Measurements from ENCODE around the gene NLGN4Y. TPM values are rescaled to one million over a fixed set of nuclear protein-coding genes. Genes with fewer than 3 reads are reported as not detected.

Gene NLGN4Y
- total and polyA plus RNA-seq, 2 of the 4 experiments (the other 2 are of a cell fraction): not detected

GRCh38 chrY:14522379-14522950 lies 1.9 kb upstream of the NLGN4Y start:
- CTCF ChIA-PET: no interaction called here
- H3K4me2 ChIP-seq (ENCODE audit: low read depth, low read length): no peak overlapping the region
- H4K20me1 ChIP-seq (ENCODE audit: insufficient read depth, low read length): no peaks in the 10 kb centered on the region
- no peak overlapping the region for H2AK9ac ChIP-seq (replicated peaks; ENCODE audit: low read depth, low read length, poor library complexity)
- no peak overlapping the region for H2BK120ac ChIP-seq (ENCODE audit: low read depth, low read length)
- dilution Hi-C loops (cut with HindIII; ENCODE audit: low sequenced_read_pairs, unreplicated experiment): no loop called here
- H3K4me1 ChIP-seq (ENCODE audit: control insufficient read depth, insufficient read depth, low read length): no peaks in the 10 kb centered on the region
- no peak overlapping the region for H4K5ac ChIP-seq (ENCODE audit: low read depth, low read length)
- BruUV-seq (replicated peaks): no TSS peak
- H3K56ac ChIP-seq (ENCODE audit: extremely low read depth, insufficient read depth, low read length): no peak overlapping the region
- no peak overlapping the region for H2BK20ac ChIP-seq (ENCODE audit: low read depth, low read length)
- H4K91ac ChIP-seq (ENCODE audit: insufficient read depth, low read depth, low read length): no peak overlapping the region
- H2BK5ac ChIP-seq (ENCODE audit: low read depth, low read length, poor library complexity, severe bottlenecking): no peak overlapping the region
- H3K27me3 ChIP-seq (ENCODE audit: control insufficient read depth, insufficient read depth, low read length): no peaks in the 10 kb centered on the region
- no peak overlapping the region for H3K14ac ChIP-seq (replicated peaks; ENCODE audit: low read depth, low read length)
- no peaks in the 10 kb centered on the region for H3K36me3 ChIP-seq (ENCODE audit: control insufficient read depth, insufficient read depth, low read length)
- DNase-seq: no peak
- WGBS, 2 experiments (ENCODE audit: extremely low coverage in 2 of 2, insufficient read length in 1 of 2): no CpG with 5 or more reads among the region's 14 CpGs
- H3K23ac ChIP-seq (ENCODE audit: low read depth, low read length): no peak overlapping the region
- no peaks in the 10 kb centered on the region for H3K9me3 ChIP-seq (ENCODE audit: control insufficient read depth, insufficient read depth, low read length)
- no peak for ATAC-seq (ENCODE audit: low read depth)
- H4K8ac ChIP-seq (ENCODE audit: low read depth in 2 of 2, low read length in 2 of 2): no peak overlapping the region
- in situ Hi-C loops (cut with MboI; ENCODE audit: low sequenced_read_pairs): no loop called here
- TF ChIP-seq CEBPB (IDR thresholded peaks at IDR 0.05; ENCODE audit: low read depth, low read length) (no peak), MAZ (IDR thresholded peaks at IDR 0.05; ENCODE audit: borderline replicate concordance, low read depth, low read length) (no peak), MAFK (IDR thresholded peaks at IDR 0.05; ENCODE audit: low read depth, low read length) (no peak), NFE2L2 (IDR thresholded peaks at IDR 0.05; ENCODE audit: low read depth, low read length) (no peak), BHLHE40 (IDR thresholded peaks at IDR 0.05; ENCODE audit: low read depth, low read length) (no peak), POLR2A (IDR thresholded peaks at IDR 0.05; ENCODE audit: low read depth, low read length) (no peak), RCOR1 (IDR thresholded peaks at IDR 0.05; ENCODE audit: insufficient replicate concordance, low read length) (no peak), CHD1 (IDR thresholded peaks at IDR 0.05; ENCODE audit: low read depth, low read length) (no peak), MXI1 (IDR thresholded peaks at IDR 0.05; ENCODE audit: borderline replicate concordance, low read depth, low read length) (no peak)
- TF ChIP-seq, protein P1, sequence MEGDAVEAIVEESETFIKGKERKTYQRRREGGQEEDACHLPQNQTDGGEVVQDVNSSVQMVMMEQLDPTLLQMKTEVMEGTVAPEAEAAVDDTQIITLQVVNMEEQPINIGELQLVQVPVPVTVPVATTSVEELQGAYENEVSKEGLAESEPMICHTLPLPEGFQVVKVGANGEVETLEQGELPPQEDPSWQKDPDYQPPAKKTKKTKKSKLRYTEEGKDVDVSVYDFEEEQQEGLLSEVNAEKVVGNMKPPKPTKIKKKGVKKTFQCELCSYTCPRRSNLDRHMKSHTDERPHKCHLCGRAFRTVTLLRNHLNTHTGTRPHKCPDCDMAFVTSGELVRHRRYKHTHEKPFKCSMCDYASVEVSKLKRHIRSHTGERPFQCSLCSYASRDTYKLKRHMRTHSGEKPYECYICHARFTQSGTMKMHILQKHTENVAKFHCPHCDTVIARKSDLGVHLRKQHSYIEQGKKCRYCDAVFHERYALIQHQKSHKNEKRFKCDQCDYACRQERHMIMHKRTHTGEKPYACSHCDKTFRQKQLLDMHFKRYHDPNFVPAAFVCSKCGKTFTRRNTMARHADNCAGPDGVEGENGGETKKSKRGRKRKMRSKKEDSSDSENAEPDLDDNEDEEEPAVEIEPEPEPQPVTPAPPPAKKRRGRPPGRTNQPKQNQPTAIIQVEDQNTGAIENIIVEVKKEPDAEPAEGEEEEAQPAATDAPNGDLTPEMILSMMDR (conservative IDR thresholded peaks at IDR 0.05; ENCODE audit: low read depth, low read length): no peak
- TF ChIP-seq, protein P2, sequence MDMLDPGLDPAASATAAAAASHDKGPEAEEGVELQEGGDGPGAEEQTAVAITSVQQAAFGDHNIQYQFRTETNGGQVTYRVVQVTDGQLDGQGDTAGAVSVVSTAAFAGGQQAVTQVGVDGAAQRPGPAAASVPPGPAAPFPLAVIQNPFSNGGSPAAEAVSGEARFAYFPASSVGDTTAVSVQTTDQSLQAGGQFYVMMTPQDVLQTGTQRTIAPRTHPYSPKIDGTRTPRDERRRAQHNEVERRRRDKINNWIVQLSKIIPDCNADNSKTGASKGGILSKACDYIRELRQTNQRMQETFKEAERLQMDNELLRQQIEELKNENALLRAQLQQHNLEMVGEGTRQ (IDR thresholded peaks at IDR 0.05; ENCODE audit: low read depth, low read length): no peak
- POLR2A ChIA-PET (ENCODE audit: unreplicated experiment): no interaction called here
- H3K4ac ChIP-seq (ENCODE audit: low read depth, low read length): no peak overlapping the region
- no peak overlapping the region for H3K4me3 ChIP-seq (ENCODE audit: insufficient read depth, low read depth, low read length)
- H2AFZ ChIP-seq (replicated peaks; ENCODE audit: low read length, poor library complexity): no peak overlapping the region
- no peak overlapping the region for H3K9ac ChIP-seq (ENCODE audit: low read depth, low read length)
- no peak overlapping the region for H3K27ac ChIP-seq (ENCODE audit: insufficient read depth, low read length)
- no peak overlapping the region for H3K18ac ChIP-seq (ENCODE audit: low read depth, low read length)
- H3K79me1 ChIP-seq (ENCODE audit: low read depth in 1 of 2, low read length in 2 of 2): no peaks in the 10 kb centered on the region
- intact Hi-C loops (cut with micrococcal nuclease): no loop called here
- no peak overlapping the region for H2AK5ac ChIP-seq (ENCODE audit: low read depth, low read length)
- no peaks in the 10 kb centered on the region for H3K9me1 ChIP-seq (ENCODE audit: insufficient read depth, low read length)
- H2BK15ac ChIP-seq (ENCODE audit: low read depth, low read length): no peak overlapping the region

Data from IMR-90 (cell line).